GM21381 (cell line): Measurements from ENCODE around the gene NFIL3.
"Not testable (repeated sequence)": the region's sequence is repeated elsewhere in the genome, so short reads cannot be mapped to it uniquely, and the experiment has no call there.

ENCODE experiments used
- ATAC-seq: cut with Tn5 transposase; IDR thresholded peaks from one replicate; pipeline ENCODE4 v1.9.1; 2021; ENCODE audit warnings: mild to moderate bottlenecking, moderate library complexity; ENCODE audit not compliant: unreplicated experiment

Gene NFIL3

GRCh38 chr9:91398926-91399325 is 24.7 kb downstream of the NFIL3 start:
- no peak for ATAC-seq

GRCh38 chr9:91395553-91396471 is 27.8 kb downstream of the NFIL3 start:
- peak; percentile 59 for ATAC-seq

GRCh38 chr9:91395106-91395552 is 28.5 kb downstream of the NFIL3 start:
- no peak for ATAC-seq

- ATAC-seq = no peak
Measured at GRCh38 chr9:91393826-91394225, 29.8 kb downstream of the NFIL3 start.

GRCh38 chr9:91392435-91392834 is 31.2 kb downstream of the NFIL3 start:
- no peak for ATAC-seq

GRCh38 chr9:91391818-91392217 is 31.8 kb downstream of the NFIL3 start:
- ATAC-seq = no peak

- no peak for ATAC-seq
Measured at GRCh38 chr9:91391412-91391811, 32.2 kb downstream of the NFIL3 start.

GRCh38 chr9:91389686-91390085 is 33.9 kb downstream of the NFIL3 start:
- ATAC-seq = not testable (repeated sequence)

- no peak for ATAC-seq
Measured at GRCh38 chr9:91386765-91387164, 36.9 kb downstream of the NFIL3 start.

GRCh38 chr9:91384954-91385353 is 38.7 kb downstream of the NFIL3 start:
- ATAC-seq = no peak

- ATAC-seq = no peak
Measured at GRCh38 chr9:91383577-91383976, 40.1 kb downstream of the NFIL3 start.

GRCh38 chr9:91382298-91382697 is 41.3 kb downstream of the NFIL3 start:
- no peak for ATAC-seq

GRCh38 chr9:91379426-91379825 is 44.2 kb downstream of the NFIL3 start:
- ATAC-seq = no peak

GRCh38 chr9:91378695-91379127 is 44.9 kb downstream of the NFIL3 start:
- no peak for ATAC-seq

- ATAC-seq = not testable (repeated sequence)
Measured at GRCh38 chr9:91378054-91378453, 45.6 kb downstream of the NFIL3 start.

- no peak for ATAC-seq
Measured at GRCh38 chr9:91376239-91376638, 47.4 kb downstream of the NFIL3 start.

GRCh38 chr9:91374939-91375338 is 48.7 kb downstream of the NFIL3 start:
- ATAC-seq = no peak

GRCh38 chr9:91371894-91372293 is 51.7 kb downstream of the NFIL3 start:
- ATAC-seq = no peak

GRCh38 chr9:91370006-91370405 is 53.6 kb downstream of the NFIL3 start:
- ATAC-seq = not testable (repeated sequence)

- ATAC-seq = no peak
Measured at GRCh38 chr9:91364702-91365101, 58.9 kb downstream of the NFIL3 start.

- no peak for ATAC-seq
Measured at GRCh38 chr9:91364005-91364404, 59.6 kb downstream of the NFIL3 start.

GRCh38 chr9:91362051-91362611 is 61.5 kb downstream of the NFIL3 start:
- no peak for ATAC-seq
